Brain microvascular endothelial cell (primary cell): ENCODE measurements around the gene RBKS.
A peak's percentile ranks its signal among the peaks of the same experiment; 100 is the strongest.
"Not testable (repeated sequence)": the region's sequence is repeated elsewhere in the genome, so short reads cannot be mapped to it uniquely, and the experiment has no call there.

Experiments used
- DNase-seq: peaks from one replicate; pipeline ENCODE4 v3.0.0-alpha.2; 2020
- H3K27ac ChIP-seq: fragments of 250-450 bp; sonication (Bioruptor Pico); 2 replicates; pipeline ENCODE4 v1.5.1; 2020; ENCODE audit warnings: mild to moderate bottlenecking, moderate library complexity
- H3K27me3 ChIP-seq: fragments of 250-450 bp; sonication (Bioruptor Pico); replicated peaks from 2 replicates; pipeline ENCODE4 v1.5.1; 2020; ENCODE audit warnings: mild to moderate bottlenecking
- H3K36me3 ChIP-seq: fragments of 250-450 bp; sonication (Bioruptor Pico); replicated peaks from 2 replicates; pipeline ENCODE4 v1.5.1; 2020; ENCODE audit warnings: mild to moderate bottlenecking
- H3K4me3 ChIP-seq: 2 replicates; pipeline ENCODE4 v1.5.1; 2011; ENCODE audit warnings: low read depth, mild to moderate bottlenecking, control low read depth, low read length, moderate library complexity
- CTCF ChIP-seq: IDR thresholded peaks from 2 replicates; pipeline ENCODE4 v1.5.1; 2011; ENCODE audit warnings: low read depth, mild to moderate bottlenecking, moderate library complexity, low read length, control low read depth, inconsistent platforms; ENCODE audit errors: missing control alignments
- in situ Hi-C: cut with HindIII; loops from 2 replicates; pipeline ENCODE4 v1.10.0; 2017; ENCODE audit warnings: low sequenced_read_pairs, low pct_ligation_motif_present

The RBKS gene

GRCh38 chr2:27771548-27772335 is 118.4 kb downstream of the RBKS start, which contains the start of gene MRPL33:
Gene MRPL33, plus strand, starts transcription at chr2:27771719. Its CDS starts 59 bp downstream, at chr2:27771778.
- DNase-seq = peak; percentile 89
- in situ Hi-C loops = loop anchor here (25.0 kb wide), 1 partner anchor 641 kb away; no protein-coding TSS in a partner anchor

GRCh38 chr2:27771202-27771547 is 119.0 kb downstream of the RBKS start:
- TF ChIP-seq CTCF = no peak
- Histone ChIP-seq H3K27me3 (no peaks in the 10 kb centered on the region), H3K27ac (peak overlapping the region; percentile 87), H3K36me3 (no peaks in the 10 kb centered on the region), H3K4me3 (peak overlapping the region; percentile 91)
- in situ Hi-C loops = loop anchor here (25.0 kb wide), 1 partner anchor 641 kb away; no protein-coding TSS in a partner anchor
- DNase-seq = no peak

More at GRCh38 chr2:27771548-27772335, 118.4 kb downstream of the RBKS start, which contains the start of gene MRPL33:
- Histone ChIP-seq H3K27me3 (no peaks in the 10 kb centered on the region), H3K36me3 (no peaks in the 10 kb centered on the region), H3K27ac (peak within 1 kb of the TSS; percentile 87), H3K4me3 (peak within 1 kb of the TSS; percentile 91)
- no peak for TF ChIP-seq CTCF

GRCh38 chr2:27766287-27766661 is 123.9 kb downstream of the RBKS start:
- in situ Hi-C loops = loop anchor here (25.0 kb wide), 1 partner anchor 646 kb away; no protein-coding TSS in a partner anchor
- H3K27me3 ChIP-seq = no peaks in the 10 kb centered on the region
- no peak overlapping the region for H3K4me3 ChIP-seq
- no peak for DNase-seq
- H3K36me3 ChIP-seq = no peaks in the 10 kb centered on the region
- no peak for TF ChIP-seq CTCF
- H3K27ac ChIP-seq = no peak overlapping the region

GRCh38 chr2:27765621-27766286 is 124.4 kb downstream of the RBKS start:
- Histone ChIP-seq H3K27ac (no peak overlapping the region), H3K27me3 (no peaks in the 10 kb centered on the region), H3K36me3 (no peaks in the 10 kb centered on the region), H3K4me3 (peak overlapping the region; percentile 27)
- no peak for TF ChIP-seq CTCF
- no peak for DNase-seq
- in situ Hi-C loops = loop anchor here (25.0 kb wide), 1 partner anchor 647 kb away; no protein-coding TSS in a partner anchor

- H3K36me3 ChIP-seq, H3K27me3 ChIP-seq, H3K4me3 ChIP-seq, DNase-seq, H3K27ac ChIP-seq: not testable (repeated sequence)
- in situ Hi-C loops = loop anchor here (25.0 kb wide), 1 partner anchor 648 kb away; no protein-coding TSS in a partner anchor
Observed at GRCh38 chr2:27764526-27764925, 125.7 kb downstream of the RBKS start.

GRCh38 chr2:27763907-27764267 is 126.3 kb downstream of the RBKS start:
- DNase-seq = no peak
- H3K27me3 ChIP-seq = no peaks in the 10 kb centered on the region
- no peak for TF ChIP-seq CTCF
- H3K36me3 ChIP-seq = no peaks in the 10 kb centered on the region
- in situ Hi-C loops = loop anchor here (25.0 kb wide), 1 partner anchor 648 kb away; no protein-coding TSS in a partner anchor
- no peak overlapping the region for H3K4me3 ChIP-seq
- no peak overlapping the region for H3K27ac ChIP-seq
